AG04450 (cell line): Measurements from ENCODE around the gene MAP2K2. TPM values are rescaled to one million over a fixed set of nuclear protein-coding genes. Genes with fewer than 3 reads are reported as not detected.
A peak's percentile ranks its signal among the peaks of the same experiment; 100 is the strongest.

Source experiments
- CTCF ChIA-PET: fragments of 300-600, 350-600 bp; formaldehyde crosslinking; extraction: SDS; loops from one replicate; lab custom pipeline; 2022; ENCODE audit warnings: antibody characterized with exemption, inconsistent platforms; lab: Charles Lee
- POLR2A ChIA-PET: fragments of 350-600 bp; formaldehyde crosslinking; extraction: SDS; loops from one replicate; lab custom pipeline; 2021; ENCODE audit warnings: antibody characterized with exemption, inconsistent platforms; lab: Yijun Ruan, JAX
- DNase-seq: peaks from one replicate; pipeline ENCODE4 v3.0.0-alpha.2; 2011; ENCODE audit warnings: low read depth, low spot score
- H3K27ac ChIP-seq: one replicate; pipeline ENCODE4 v1.5.1; 2012; ENCODE audit warnings: low read depth, low read length, control low read depth
- H3K27me3 ChIP-seq: one replicate; pipeline ENCODE4 v1.6.0; 2012; ENCODE audit warnings: low read length; ENCODE audit not compliant: control insufficient read depth, insufficient read depth
- H3K4me3 ChIP-seq: 2 replicates; pipeline ENCODE4 v1.5.1; 2011; ENCODE audit warnings: mild to moderate bottlenecking, low read depth, low read length, control low read depth
- H3K9me3 ChIP-seq: 2 replicates; pipeline ENCODE4 v1.5.1; 2012; ENCODE audit warnings: low read length; ENCODE audit not compliant: control insufficient read depth, insufficient read depth
- CTCF ChIP-seq: IDR thresholded peaks from 2 replicates; pipeline ENCODE4 v1.5.1; 2011; ENCODE audit warnings: low read depth, low read length, control low read depth, inconsistent platforms
- polyA plus RNA-seq: library from polyadenylated mRNA; depleted of rRNA; stranded (reverse); fragments of >200 nt; gene quantifications from 2 replicates; pipeline ENCODE4 v1.2.3, GENCODE V29; 2011

Gene MAP2K2
- polyA plus RNA-seq, 1 experiment = 65.1 TPM

GRCh38 chr19:4115050-4115817, 8.7 kb downstream of the MAP2K2 start:
- POLR2A ChIA-PET = interaction anchor here (0.8 kb wide), 1 partner anchor 8 kb away, joined by 3 read pairs; no protein-coding TSS in a partner anchor
- no peak for DNase-seq
- CTCF ChIA-PET = interaction anchor here (1.2 kb wide), 1 partner anchor 128 kb away, joined by 3 read pairs; no protein-coding TSS in a partner anchor
- no peak overlapping the region for H3K4me3 ChIP-seq
- no peak for TF ChIP-seq CTCF
- no peak overlapping the region for H3K27ac ChIP-seq
- no peaks in the 10 kb centered on the region for H3K27me3 ChIP-seq
- peaks cover 3% of the 10 kb centered on the region; the same call in 1 of the 2 replicates for H3K9me3 ChIP-seq

GRCh38 chr19:4114181-4114580, 9.7 kb downstream of the MAP2K2 start:
- Histone ChIP-seq H3K27me3 (no peaks in the 10 kb centered on the region), H3K4me3 (no peak overlapping the region), H3K27ac (no peak overlapping the region), H3K9me3 (peaks cover 3% of the 10 kb centered on the region; the same call in 1 of the 2 replicates)
- ChIA-PET POLR2A (no interaction called here), CTCF (interaction anchor here (1.2 kb wide), 1 partner anchor 127 kb away, joined by 3 read pairs; no protein-coding TSS in a partner anchor)
- no peak for TF ChIP-seq CTCF
- no peak for DNase-seq

- ChIA-PET CTCF (interaction anchor here (1.2 kb wide), 1 partner anchor 126 kb away, joined by 3 read pairs; no protein-coding TSS in a partner anchor), POLR2A (interaction anchor here (0.6 kb wide), 1 partner anchor 174 kb away, joined by 11 read pairs; no protein-coding TSS in a partner anchor)
- Histone ChIP-seq H3K9me3 (peaks cover 3% of the 10 kb centered on the region; the same call in 1 of the 2 replicates), H3K4me3 (no peak overlapping the region), H3K27ac (peak overlapping the region; percentile 11), H3K27me3 (no peaks in the 10 kb centered on the region)
- DNase-seq = no peak
- no peak for TF ChIP-seq CTCF
Observed at GRCh38 chr19:4113398-4114088, 10.4 kb downstream of the MAP2K2 start.

GRCh38 chr19:4112367-4112766, 11.6 kb downstream of the MAP2K2 start:
- no peak for TF ChIP-seq CTCF
- Histone ChIP-seq H3K27ac (no peak overlapping the region), H3K9me3 (peaks cover 3% of the 10 kb centered on the region; the same call in 1 of the 2 replicates), H3K4me3 (no peak overlapping the region), H3K27me3 (no peaks in the 10 kb centered on the region)
- no peak for DNase-seq
- CTCF ChIA-PET = no interaction called here
- POLR2A ChIA-PET = no interaction called here
